Liver (tissue), 9 donors: ENCODE results near the gene PHF2. TPM values are rescaled to one million over a fixed set of nuclear protein-coding genes. Genes with fewer than 3 reads are reported as not detected.

ENCODE experiments used
- DNase-seq: peaks from one replicate; pipeline ENCODE4 v3.0.0-alpha.2; 2017; ENCODE audit warnings: low spot score
- H3K27ac ChIP-seq, 2 donors: one replicate each; pipeline ENCODE4 v1.7.0; 2013; ENCODE audit warnings: inconsistent platforms in 2 of 2, low read length in 2 of 2, control low read depth in 1 of 2, low read depth in 1 of 2, mild to moderate bottlenecking in 1 of 2
- H3K27me3 ChIP-seq, 4 donors: one replicate each; pipeline versions ENCODE4 v1.6.1 to v1.7.0; 2013; ENCODE audit warnings: low read length in 3 of 4, inconsistent platforms in 1 of 4, mild to moderate bottlenecking in 1 of 4, moderate library complexity in 1 of 4; ENCODE audit not compliant: control insufficient read depth in 4 of 4, insufficient read depth in 4 of 4
- H3K36me3 ChIP-seq, 4 donors: one replicate each; pipeline versions ENCODE4 v1.6.1 to v1.7.0; 2013; ENCODE audit warnings: low read length in 3 of 4, mild to moderate bottlenecking in 3 of 4, low read depth in 1 of 4, moderate library complexity in 1 of 4; ENCODE audit not compliant: control insufficient read depth in 4 of 4, insufficient read depth in 3 of 4
- H3K4me1 ChIP-seq, 4 donors: one replicate each; pipeline versions ENCODE4 v1.6.1 to v1.7.0; 2013; ENCODE audit warnings: low read length in 3 of 4, mild to moderate bottlenecking in 3 of 4, moderate library complexity in 1 of 4; ENCODE audit not compliant: control insufficient read depth in 4 of 4, insufficient read depth in 4 of 4
- H3K4me3 ChIP-seq, 3 donors: one replicate each; pipeline versions ENCODE4 v1.6.1 to v1.7.0; 2013; ENCODE audit warnings: low read length in 3 of 3, control low read depth in 1 of 3, low read depth in 1 of 3, mild to moderate bottlenecking in 1 of 3
- H3K9ac ChIP-seq, 2 donors: one replicate each; pipeline ENCODE4 v1.7.0; 2013; ENCODE audit warnings: low read length in 2 of 2, mild to moderate bottlenecking in 2 of 2, moderate library complexity in 2 of 2, control low read depth in 1 of 2, low read depth in 1 of 2
- H3K9me3 ChIP-seq, 4 donors: one replicate each; pipeline versions ENCODE4 v1.6.1 to v1.7.0; 2013; ENCODE audit warnings: low read length in 3 of 4; ENCODE audit not compliant: control insufficient read depth in 4 of 4
- ATF3 ChIP-seq: IDR thresholded peaks from 2 replicates; pipeline ENCODE4 v1.6.1; 2016; ENCODE audit warnings: antibody characterized with exemption
- CTCF ChIP-seq: fragments of 150-350 bp; IDR thresholded peaks from 2 replicates; pipeline ENCODE4 v1.5.1; 2017; ENCODE audit warnings: improper control_type of control experiment, low read depth, low read length; ENCODE audit not compliant: missing input control
- EGR1 ChIP-seq, 2 donors: IDR thresholded peaks; 2 replicates each; pipeline ENCODE4 v1.6.1; 2016 to 2018; ENCODE audit warnings: antibody characterized with exemption in 2 of 2, low read depth in 2 of 2
- FOXA1 ChIP-seq: IDR thresholded peaks from 2 replicates; pipeline ENCODE4 v1.6.1; 2016; ENCODE audit warnings: antibody characterized with exemption
- FOXA2 ChIP-seq: IDR thresholded peaks from 2 replicates; pipeline ENCODE4 v1.6.1; 2016; ENCODE audit warnings: antibody characterized with exemption
- GABPA ChIP-seq, 2 donors: IDR thresholded peaks in 1 of 2; conservative IDR thresholded peaks in 1 of 2; 2 replicates each; pipeline ENCODE4 v1.6.1; 2016; ENCODE audit warnings: antibody characterized with exemption in 2 of 2, mild to moderate bottlenecking in 1 of 2, moderate library complexity in 1 of 2
- HNF4A ChIP-seq, 2 donors: conservative IDR thresholded peaks; 2 replicates each; pipeline ENCODE4 v1.6.1; 2016; ENCODE audit warnings: antibody characterized with exemption in 2 of 2, mild to moderate bottlenecking in 2 of 2
- JUND ChIP-seq, 2 donors: IDR thresholded peaks; 2 replicates each; pipeline ENCODE4 v1.6.1; 2016; ENCODE audit warnings: antibody characterized with exemption in 2 of 2
- MAX ChIP-seq: IDR thresholded peaks from 2 replicates; pipeline ENCODE4 v1.6.1; 2016; ENCODE audit warnings: antibody characterized with exemption
- NR2F2 ChIP-seq: IDR thresholded peaks from 2 replicates; pipeline ENCODE4 v1.6.1; 2016; ENCODE audit warnings: antibody characterized with exemption
- RAD21 ChIP-seq, 2 donors: IDR thresholded peaks; 2 replicates each; pipeline ENCODE4 v1.6.1; 2016; ENCODE audit warnings: antibody characterized with exemption in 2 of 2, mild to moderate bottlenecking in 2 of 2
- REST ChIP-seq: IDR thresholded peaks from 2 replicates; pipeline ENCODE4 v1.6.1; 2016; ENCODE audit warnings: antibody characterized with exemption, mild to moderate bottlenecking
- RXRA ChIP-seq, 2 donors: IDR thresholded peaks; 2 replicates each; pipeline ENCODE4 v1.6.1; 2017 to 2018; ENCODE audit warnings: antibody characterized with exemption in 2 of 2, mild to moderate bottlenecking in 1 of 2
- SP1 ChIP-seq: IDR thresholded peaks from 2 replicates; pipeline ENCODE4 v1.6.1; 2018; ENCODE audit warnings: antibody characterized with exemption, mild to moderate bottlenecking
- TAF1 ChIP-seq: conservative IDR thresholded peaks from 2 replicates; pipeline ENCODE4 v1.6.1; 2016; ENCODE audit warnings: antibody characterized with exemption, mild to moderate bottlenecking
- YY1 ChIP-seq: IDR thresholded peaks from 2 replicates; pipeline ENCODE4 v1.6.1; 2016; ENCODE audit warnings: antibody characterized with exemption, mild to moderate bottlenecking
- ZBTB33 ChIP-seq: IDR thresholded peaks from 2 replicates; pipeline ENCODE4 v1.6.1; 2016; ENCODE audit warnings: antibody characterized with exemption
- WGBS: extraction: QIAGEN DNeasy Blood & Tissue Kit; methylation state at CpG from one replicate; pipeline ENCODE4 v1.1.7; 2013; 5-methylcytosine and 5-hydroxymethylcytosine counted together
- polyA plus RNA-seq, 2 donors: library from polyadenylated mRNA; stranded (reverse) in 1 of 2; unstranded in 1 of 2; fragments of 200-250 nt in 1 of 2; fragments of >200 nt in 1 of 2; fragmentation: Nextera tagmentation in 1 of 2; extraction: Ambion mirVana in 1 of 2; gene quantifications; one replicate each; pipeline versions ENCODE4 v1.2.1 to v1.2.3, GENCODE V29; 2013 to 2015
- total RNA-seq, 2 donors: library from RNA; depleted of rRNA; stranded (reverse); fragments of >200 nt; gene quantifications; one replicate each; pipeline ENCODE4 v1.2.3, GENCODE V29; 2014
- donor health status: healthy.
- donor health status: healthy.
- donor health status: healthy.
- donor health status: healthy.
- donor health status: healthy.

The PHF2 gene
- total and polyA plus RNA-seq, 4 donors: 2.3 to 8.6 (median 6.7) TPM

GRCh38 chr9:93540305-93540704 is 36.1 kb upstream of the PHF2 start:
- no peak overlapping the region for H3K4me3 ChIP-seq
- peaks cover 11 to 24% (median 23%) of the 10 kb centered on the region in 4 donors for H3K36me3 ChIP-seq
- H3K4me1 ChIP-seq: no peaks in the 10 kb centered on the region
- no peak for TF ChIP-seq GABPA (IDR thresholded peaks at IDR 0.05 in 1 of 2, conservative IDR thresholded peaks at IDR 0.05 in 1 of 2)
- no peak for TF ChIP-seq MAX
- TF ChIP-seq NR2F2: no peak
- TF ChIP-seq TAF1: no peak
- no peak for TF ChIP-seq YY1
- TF ChIP-seq HNF4A (conservative IDR thresholded peaks at IDR 0.05): no peak
- TF ChIP-seq RXRA (IDR thresholded peaks at IDR 0.05): no peak
- no peak for TF ChIP-seq ATF3
- no peak for TF ChIP-seq EGR1 (IDR thresholded peaks at IDR 0.05; ENCODE audit: low read depth in 2 of 2)
- no peak for TF ChIP-seq REST
- no peak for TF ChIP-seq RAD21 (IDR thresholded peaks at IDR 0.05)
- no peaks in the 10 kb centered on the region for H3K9me3 ChIP-seq
- no peak for DNase-seq
- 95% methylated on average over 8 of the region's 8 CpGs for WGBS
- H3K27ac ChIP-seq: no peak overlapping the region
- no peaks in the 10 kb centered on the region for H3K27me3 ChIP-seq
- no peak overlapping the region for H3K9ac ChIP-seq

- H3K9me3 ChIP-seq: no peaks in the 10 kb centered on the region
- no peak overlapping the region for H3K4me3 ChIP-seq
- no peak for DNase-seq
- no peaks in the 10 kb centered on the region for H3K27me3 ChIP-seq
- no peak overlapping the region for H3K9ac ChIP-seq
- peaks cover 10 to 24% (median 23%) of the 10 kb centered on the region in 4 donors for H3K36me3 ChIP-seq
- no peak for TF ChIP-seq GABPA (IDR thresholded peaks at IDR 0.05 in 1 of 2, conservative IDR thresholded peaks at IDR 0.05 in 1 of 2)
- no peak for TF ChIP-seq HNF4A (conservative IDR thresholded peaks at IDR 0.05)
- TF ChIP-seq FOXA2: no peak
- TF ChIP-seq TAF1: no peak
- no peak for TF ChIP-seq ATF3
- no peak for TF ChIP-seq FOXA1
- no peak for TF ChIP-seq EGR1 (IDR thresholded peaks at IDR 0.05; ENCODE audit: low read depth in 2 of 2)
- no peak for TF ChIP-seq SP1
- TF ChIP-seq NR2F2: no peak
- no peak for TF ChIP-seq REST
- TF ChIP-seq JUND (IDR thresholded peaks at IDR 0.05): no peak
- no peak for TF ChIP-seq RXRA (IDR thresholded peaks at IDR 0.05)
- no peak for TF ChIP-seq YY1
- TF ChIP-seq CTCF: no peak
- no peak for TF ChIP-seq ZBTB33
- no peaks in the 10 kb centered on the region for H3K4me1 ChIP-seq
- 97% methylated on average over 4 of the region's 4 CpGs for WGBS
- H3K27ac ChIP-seq: no peak overlapping the region
Observed at GRCh38 chr9:93541005-93541404, 35.4 kb upstream of the PHF2 start.
